Heart left ventricle (tissue), 16 donors: ENCODE data around the gene BAMBI. TPM values are rescaled to one million over a fixed set of nuclear protein-coding genes. Genes with fewer than 3 reads are reported as not detected.

Experiments used
- ATAC-seq, 4 donors: fragments of 200-7000 bp; cut with Tn5 transposase; one replicate each; pipeline ENCODE4 v1.9.1; 2020 to 2022; ENCODE audit warnings: moderate library complexity in 4 of 4, mild to moderate bottlenecking in 3 of 4, moderate number of reproducible peaks in 1 of 4
- DNase-seq, 5 donors: peaks; one replicate each; pipeline ENCODE4 v3.0.0-alpha.2; 2020
- H3K27ac ChIP-seq, 12 donors: fragments of 200-600 bp; sonication (generic) in 4 of 12; one replicate each; pipeline versions ENCODE4 v1.5.0 to v1.8.0; 2016 to 2022; ENCODE audit warnings: mild to moderate bottlenecking in 2 of 12
- H3K27me3 ChIP-seq, 9 donors: fragments of 200-600 bp; sonication (generic) in 2 of 9; one replicate each; pipeline versions ENCODE4 v1.5.1 to v1.8.0; 2016 to 2022; ENCODE audit warnings: mild to moderate bottlenecking in 3 of 9
- H3K36me3 ChIP-seq, 9 donors: fragments of 200-600 bp; sonication (generic) in 2 of 9; one replicate each; pipeline versions ENCODE4 v1.5.0 to v1.8.0; 2018 to 2022; ENCODE audit warnings: mild to moderate bottlenecking in 2 of 9
- H3K4me1 ChIP-seq, 12 donors: fragments of 200-600 bp; sonication (generic) in 4 of 12; one replicate each; pipeline versions ENCODE4 v1.5.0 to v1.8.0; 2016 to 2022; ENCODE audit warnings: mild to moderate bottlenecking in 3 of 12
- H3K4me3 ChIP-seq, 12 donors: fragments of 200-600 bp; sonication (generic) in 4 of 12; one replicate each; pipeline versions ENCODE4 v1.5.0 to v1.8.0; 2017 to 2022; ENCODE audit warnings: mild to moderate bottlenecking in 9 of 12, moderate library complexity in 4 of 12
- H3K9me3 ChIP-seq, 12 donors: fragments of 200-600 bp; sonication (generic) in 4 of 12; one replicate each; pipeline versions ENCODE4 v1.5.0 to v1.8.0; 2016 to 2022; ENCODE audit warnings: mild to moderate bottlenecking in 1 of 12
- CTCF ChIP-seq, 12 donors: fragments of 200-600 bp; sonication (generic) in 4 of 12; IDR thresholded peaks; one replicate each; pipeline versions ENCODE4 v1.5.0 to v1.8.0; 2018 to 2022; ENCODE audit warnings: antibody characterized with exemption in 12 of 12, mild to moderate bottlenecking in 5 of 12
- POLR2A ChIP-seq, 2 donors: fragments of 450-650 bp; IDR thresholded peaks; one replicate each; pipeline ENCODE4 v1.6.1; 2017; ENCODE audit warnings: antibody characterized with exemption in 2 of 2, mild to moderate bottlenecking in 2 of 2, moderate library complexity in 2 of 2
- WGBS, 4 donors: extraction: QIAGEN DNeasy Blood & Tissue Kit in 2 of 4; methylation state at CpG; one replicate each; pipeline versions ENCODE4 v1.1.5 to v1.1.7; 2013 to 2018; 5-methylcytosine and 5-hydroxymethylcytosine counted together
- intact Hi-C, 10 donors: fragments of 100-400 bp; cut with DNase I; formaldehyde crosslinking; loops; one replicate each; pipeline versions ENCODE4 v1.11.1 to v1.14.2; 2022
- polyA plus RNA-seq, 2 donors: library from polyadenylated mRNA; stranded (reverse); fragments of 200-250 nt; gene quantifications; one replicate each; pipeline ENCODE4 v1.2.3, GENCODE V29; 2013
- total RNA-seq, 9 donors: library from RNA; depleted of rRNA in 2 of 9; stranded (reverse); fragments of >200 nt in 2 of 9; fragmentation: NEBNext Ultra II Directional in 3 of 9; extraction: Animal tissue kit (Norgen Biotek cat#: 25700) in 3 of 9; gene quantifications; one replicate each; pipeline versions ENCODE4 v1.1.0 to v1.2.4, GENCODE V29; 2016 to 2023
- donor health status: ischemic (EF 13 %, LVEDD 7.1; RV severe dilation, severe dysfunction).
- donor health status: healthy with polysubstance abuse.
- donor health status: DM: no; HTN: yes; CAD: no.
- donor health status: DM: no; HTN: no; CAD: no.
- donor health status: ischemic (EF 25% LVEDD 6.9; RV normal size, moderate dysfunction).
- donor health status: ischemic (EF 25% LVEDD 5.7; RV mildly dilated, moderate dysfunction).
- donor health status: healthy.
- donor health status: DM: yes; HTN: yes; CAD: no.
- donor health status: ischemic (EF 35%, LVEDD 5.7; RV mildly dilated, moderate dysfunction).
- donor health status: nonischemic (EF 11% LVEDD 7.7; RV severe dilation, severe dysfunction).
- donor health status: DM: yes; HTN: yes; CAD: no.
- donor health status: PGD.
- donor health status: ischemic (EF 29% LVEDD 5.4; RV normal size, mild dysfunction).
- donor health status: nonischemic (EF 23%, LVEDD 6.1; RV moderate dilation, normal function).

The BAMBI gene
- total and polyA plus RNA-seq, 11 donors: 5.3 to 53.3 (median 24.8) TPM

GRCh38 chr10:28715246-28715645 is 37.9 kb downstream of the BAMBI start:
- ATAC-seq (no peak), DNase-seq (no peak)
- 60 to 70% (median 62%) methylated on average over 4 of the region's 4 CpGs for WGBS, 4 donors
- TF ChIP-seq POLR2A (IDR thresholded peaks at IDR 0.05) (no peak), CTCF (IDR thresholded peaks at IDR 0.05) (no peak)
- no peaks in the 10 kb centered on the region for H3K27me3 ChIP-seq
- H3K27ac ChIP-seq: no peak overlapping the region
- no peak overlapping the region for H3K4me3 ChIP-seq
- intact Hi-C loops: no loop called here
- H3K36me3 ChIP-seq: no peaks in the 10 kb centered on the region
- no peaks in the 10 kb centered on the region for H3K9me3 ChIP-seq
- H3K4me1 ChIP-seq: peaks cover 0 to 17% (median 2%) of the 10 kb centered on the region in 12 donors

- no peak overlapping the region for H3K4me3 ChIP-seq
- no peak for DNase-seq
- no peak overlapping the region for H3K27ac ChIP-seq
- no peaks in the 10 kb centered on the region for H3K9me3 ChIP-seq
- H3K4me1 ChIP-seq: peaks cover 0 to 12% (median 1%) of the 10 kb centered on the region in 12 donors
- H3K27me3 ChIP-seq: no peaks in the 10 kb centered on the region
- no peak for ATAC-seq
- WGBS, 4 donors: 77 to 85% (median 82%) methylated on average over 2 of the region's 2 CpGs
- no peak for TF ChIP-seq POLR2A (IDR thresholded peaks at IDR 0.05)
- no peak for TF ChIP-seq CTCF (IDR thresholded peaks at IDR 0.05)
- intact Hi-C loops: no loop called here
- H3K36me3 ChIP-seq: no peaks in the 10 kb centered on the region
Observed at GRCh38 chr10:28715757-28716156, 38.4 kb downstream of the BAMBI start.

- WGBS, 4 donors: 76 to 96% (median 85%) methylated on average over 1 of the region's 1 CpG
- H3K9me3 ChIP-seq: no peaks in the 10 kb centered on the region
- intact Hi-C loops: no loop called here
Observed at GRCh38 chr10:28716748-28717147, 39.4 kb downstream of the BAMBI start.

GRCh38 chr10:28717656-28718201 is 40.4 kb downstream of the BAMBI start:
- intact Hi-C loops: no loop called here
- Histone ChIP-seq H3K4me3 (no peak overlapping the region), H3K27ac (no peak overlapping the region), H3K27me3 (peaks cover 0 to 15% (median 0%) of the 10 kb centered on the region in 9 donors), H3K36me3 (no peaks in the 10 kb centered on the region), H3K9me3 (no peaks in the 10 kb centered on the region), H3K4me1 (peaks cover 0 to 24% (median 7%) of the 10 kb centered on the region in 12 donors)
- 77 to 85% (median 79%) methylated on average over 3 of the region's 3 CpGs for WGBS, 4 donors
- no peak for ATAC-seq
- TF ChIP-seq POLR2A (IDR thresholded peaks at IDR 0.05): no peak
- no peak for TF ChIP-seq CTCF (IDR thresholded peaks at IDR 0.05)
- no peak for DNase-seq

More at GRCh38 chr10:28716748-28717147, 39.4 kb downstream of the BAMBI start:
- TF ChIP-seq POLR2A (IDR thresholded peaks at IDR 0.05): no peak
- no peak for TF ChIP-seq CTCF (IDR thresholded peaks at IDR 0.05)
- H3K27ac ChIP-seq: no peak overlapping the region
- H3K4me3 ChIP-seq: no peak overlapping the region
- peaks cover 0 to 19% (median 3%) of the 10 kb centered on the region in 12 donors for H3K4me1 ChIP-seq
- no peak for ATAC-seq
- peaks cover 0 to 7% (median 0%) of the 10 kb centered on the region in 9 donors for H3K27me3 ChIP-seq
- no peak for DNase-seq
- H3K36me3 ChIP-seq: no peaks in the 10 kb centered on the region
